ENCODE data around the gene NHEJ1.

Gene NHEJ1

DNA sequence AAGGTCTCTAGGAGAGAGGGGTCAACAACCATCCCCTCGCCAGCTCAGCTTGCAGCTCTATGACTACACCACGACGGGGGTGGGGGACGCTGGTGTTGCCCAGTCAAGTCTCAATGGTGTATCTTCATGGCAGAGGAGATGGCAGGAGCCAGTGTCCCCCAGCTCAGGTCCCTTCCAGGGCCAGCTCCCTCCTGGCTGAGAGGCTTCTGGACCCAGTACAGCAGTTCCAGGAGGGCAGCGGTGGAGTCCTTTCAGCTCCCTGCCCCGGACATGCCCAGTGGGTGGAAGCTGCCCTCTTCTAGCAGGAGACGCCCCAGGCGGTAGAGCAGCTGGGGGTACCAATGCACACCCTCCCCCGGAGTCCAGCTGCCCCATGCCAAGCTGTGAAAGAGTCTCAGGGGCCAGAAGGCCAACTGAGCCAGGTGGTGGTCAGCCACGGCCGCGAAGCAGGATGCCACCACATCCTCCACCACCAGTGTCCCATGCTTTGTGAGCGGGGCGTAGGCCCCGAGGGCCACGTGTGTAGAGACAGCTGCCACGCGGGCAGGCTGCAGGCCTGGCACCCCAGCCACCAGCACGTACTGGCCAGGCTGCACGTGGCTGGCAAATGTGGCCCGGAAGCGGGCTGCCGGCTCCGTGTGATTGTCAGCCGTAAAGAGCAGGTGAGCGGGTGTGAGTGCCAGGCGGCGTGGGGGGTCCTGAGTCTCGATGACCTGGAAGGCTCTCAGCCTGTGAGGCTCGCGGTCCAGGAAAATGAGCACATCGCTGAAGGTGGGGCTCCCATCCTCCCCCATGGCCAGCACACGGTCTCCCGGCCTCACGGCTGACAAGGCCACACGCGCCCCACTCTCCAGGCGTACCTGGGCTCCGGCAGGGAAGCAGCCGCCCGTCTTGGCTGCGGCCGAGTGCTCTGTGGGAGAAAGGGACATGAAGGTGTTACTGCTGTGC, 105.4 kb downstream of the NHEJ1 start:
- H3K27me3 ChIP-seq (ENCODE audit: insufficient read depth, insufficient read length): peaks cover 75% of the 10 kb centered on the region
- peaks cover 9% of the 10 kb centered on the region; the same call in 1 of the 2 replicates for H3K9me3 ChIP-seq (ENCODE audit: insufficient read depth, low read length)
- H3K4me3 ChIP-seq (ENCODE audit: insufficient read length, low read depth): no peak overlapping the region
- DNase-seq (ENCODE audit: low read depth, low spot score): no peak
- peaks cover 4% of the 10 kb centered on the region for H3K4me1 ChIP-seq (ENCODE audit: insufficient read depth, insufficient read length)
- no peak overlapping the region for H3K9ac ChIP-seq (ENCODE audit: insufficient read length, low read depth)
- TF ChIP-seq ZNF274 (IDR thresholded peaks at IDR 0.05; ENCODE audit: low read depth, low read length): no peak
- H3K36me3 ChIP-seq (ENCODE audit: insufficient read depth, insufficient read length, low read length): no peaks in the 10 kb centered on the region

DNA sequence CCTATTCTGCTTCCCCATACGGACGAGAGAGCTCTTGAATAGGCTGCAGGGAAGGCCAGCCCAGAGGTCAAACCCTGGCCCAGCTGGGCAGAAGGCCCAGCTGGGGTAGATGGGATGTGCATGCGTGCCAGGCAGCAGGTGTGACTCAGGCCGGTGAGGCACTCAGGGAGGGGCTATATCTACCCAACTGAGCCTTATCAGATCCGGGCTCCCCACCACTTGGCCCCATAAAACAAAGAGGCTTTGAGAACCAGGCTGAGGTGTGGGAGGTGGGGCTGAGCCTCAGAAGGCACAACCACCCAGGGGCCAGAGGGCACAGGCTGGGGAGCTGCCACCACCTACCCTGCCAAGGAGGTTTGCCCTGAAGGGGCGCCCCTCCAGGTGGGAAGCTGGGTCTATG, 111.3 kb downstream of the NHEJ1 start:
- no peak overlapping the region for H3K4me3 ChIP-seq (ENCODE audit: insufficient read length, low read depth)
- H3K9me3 ChIP-seq (ENCODE audit: insufficient read depth, low read length): no peaks in the 10 kb centered on the region
- no peaks in the 10 kb centered on the region for H3K36me3 ChIP-seq (ENCODE audit: insufficient read depth, insufficient read length, low read length)
- no peaks in the 10 kb centered on the region for H3K4me1 ChIP-seq (ENCODE audit: insufficient read depth, insufficient read length)
- TF ChIP-seq YY1 (IDR thresholded peaks at IDR 0.05; ENCODE audit: insufficient read depth, insufficient read length): no peak
- no peak for TF ChIP-seq SUZ12 (IDR thresholded peaks at IDR 0.05; ENCODE audit: extremely low read depth, insufficient read depth, insufficient read length)
- no peak for TF ChIP-seq ZNF274 (IDR thresholded peaks at IDR 0.05; ENCODE audit: low read depth, low read length)
- no peak overlapping the region for H3K9ac ChIP-seq (ENCODE audit: insufficient read length, low read depth)
- DNase-seq (ENCODE audit: low read depth, low spot score): no peak
- peaks cover 63% of the 10 kb centered on the region for H3K27me3 ChIP-seq (ENCODE audit: insufficient read depth, insufficient read length)

DNA sequence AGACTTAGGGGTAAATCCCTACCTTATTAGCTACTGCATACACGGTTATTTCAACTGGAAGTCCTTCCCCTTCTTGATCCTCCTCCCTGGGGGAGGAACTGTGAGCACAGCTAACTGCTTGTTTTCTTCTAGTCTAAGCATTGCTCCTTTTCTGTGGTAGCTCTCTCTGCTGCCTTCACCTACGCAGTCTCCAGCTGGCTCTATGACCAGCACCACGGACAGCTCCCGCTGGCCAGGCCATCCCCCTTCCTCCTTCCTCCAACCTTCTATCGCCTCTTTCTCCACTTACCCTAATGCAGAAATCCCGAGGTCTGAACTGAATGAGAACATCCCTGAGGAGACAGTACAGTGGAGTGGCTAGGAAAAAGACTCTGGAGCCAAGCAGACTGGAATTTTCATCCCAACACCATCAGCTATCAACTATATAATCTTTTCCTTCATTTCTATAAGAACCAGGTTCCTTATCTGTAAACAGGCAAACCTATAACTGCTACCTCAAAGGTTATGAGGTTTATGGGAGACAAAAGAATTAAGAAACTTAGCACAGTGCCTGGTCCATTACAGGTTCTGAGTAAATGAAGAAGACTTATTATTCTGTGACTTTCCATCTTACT, 114.6 kb downstream of the NHEJ1 start:
- peaks cover 69% of the 10 kb centered on the region for H3K27me3 ChIP-seq (ENCODE audit: insufficient read depth, insufficient read length)
- H3K36me3 ChIP-seq (ENCODE audit: insufficient read depth, insufficient read length, low read length): no peaks in the 10 kb centered on the region
- no peaks in the 10 kb centered on the region for H3K9me3 ChIP-seq (ENCODE audit: insufficient read depth, low read length)
- H3K9ac ChIP-seq (ENCODE audit: insufficient read length, low read depth): no peak overlapping the region
- no peak overlapping the region for H3K4me3 ChIP-seq (ENCODE audit: insufficient read length, low read depth)
- peak; percentile 46 for DNase-seq (ENCODE audit: low read depth, low spot score)
- H3K4me1 ChIP-seq (ENCODE audit: insufficient read depth, insufficient read length): no peaks in the 10 kb centered on the region
- no peak for TF ChIP-seq YY1 (IDR thresholded peaks at IDR 0.05; ENCODE audit: insufficient read depth, insufficient read length)
- TF ChIP-seq SUZ12 (IDR thresholded peaks at IDR 0.05; ENCODE audit: extremely low read depth, insufficient read depth, insufficient read length): no peak
- no peak for TF ChIP-seq ZNF274 (IDR thresholded peaks at IDR 0.05; ENCODE audit: low read depth, low read length)

DNA sequence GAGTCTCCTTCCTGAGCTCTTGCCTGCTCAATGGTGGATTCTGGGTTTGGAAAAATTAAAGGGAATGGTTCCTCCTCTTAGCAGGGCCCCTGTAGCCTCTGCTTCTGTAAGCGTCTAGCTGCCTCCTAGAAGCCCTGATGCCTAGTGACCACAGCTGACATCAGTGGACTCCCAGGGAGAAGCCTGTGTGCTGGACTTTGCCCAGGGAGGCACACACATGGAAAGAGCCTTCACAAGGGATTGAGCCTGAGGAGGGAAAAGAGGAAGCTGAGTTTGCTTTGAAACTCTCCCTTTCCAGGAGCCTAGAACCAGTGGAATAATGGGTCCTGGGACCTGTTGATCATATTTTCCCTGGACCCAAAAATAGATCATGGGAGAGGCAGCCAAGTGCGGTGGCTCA, 117.9 kb downstream of the NHEJ1 start:
- H3K4me3 ChIP-seq (ENCODE audit: insufficient read length, low read depth): no peak overlapping the region
- no peaks in the 10 kb centered on the region for H3K36me3 ChIP-seq (ENCODE audit: insufficient read depth, insufficient read length, low read length)
- H3K27me3 ChIP-seq (ENCODE audit: insufficient read depth, insufficient read length): peaks cover 45% of the 10 kb centered on the region
- no peak overlapping the region for H3K9ac ChIP-seq (ENCODE audit: insufficient read length, low read depth)
- H3K9me3 ChIP-seq (ENCODE audit: insufficient read depth, low read length): no peaks in the 10 kb centered on the region
- no peaks in the 10 kb centered on the region for H3K4me1 ChIP-seq (ENCODE audit: insufficient read depth, insufficient read length)
- TF ChIP-seq SUZ12 (IDR thresholded peaks at IDR 0.05; ENCODE audit: extremely low read depth, insufficient read depth, insufficient read length): no peak
- no peak for TF ChIP-seq YY1 (IDR thresholded peaks at IDR 0.05; ENCODE audit: insufficient read depth, insufficient read length)
- no peak for TF ChIP-seq ZNF274 (IDR thresholded peaks at IDR 0.05; ENCODE audit: low read depth, low read length)
- no peak for DNase-seq (ENCODE audit: low read depth, low spot score)

DNA sequence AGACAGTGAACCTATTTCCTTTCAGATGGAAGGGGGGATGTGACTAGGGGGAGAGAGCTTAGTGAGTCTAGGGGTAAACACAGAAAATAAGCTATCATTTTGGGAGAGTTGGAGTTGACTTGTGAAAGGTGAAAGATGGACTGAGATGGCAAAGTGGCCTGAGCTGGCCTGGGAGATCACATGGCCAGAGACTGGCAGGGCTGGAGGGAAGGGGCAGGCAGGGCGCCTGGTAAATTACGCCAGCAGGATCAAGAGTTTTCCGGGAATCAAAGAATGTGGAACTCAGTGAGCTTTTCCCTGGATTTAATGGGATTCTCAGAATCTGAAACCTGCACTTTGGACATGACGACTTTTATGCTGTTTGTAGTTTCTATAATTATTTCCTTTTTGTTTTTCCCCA, 118.5 kb downstream of the NHEJ1 start:
- no peak for DNase-seq (ENCODE audit: low read depth, low spot score)
- Histone ChIP-seq H3K9me3 (ENCODE audit: insufficient read depth, low read length) (no peaks in the 10 kb centered on the region), H3K36me3 (ENCODE audit: insufficient read depth, insufficient read length, low read length) (no peaks in the 10 kb centered on the region), H3K4me1 (ENCODE audit: insufficient read depth, insufficient read length) (no peaks in the 10 kb centered on the region), H3K27me3 (ENCODE audit: insufficient read depth, insufficient read length) (peaks cover 39% of the 10 kb centered on the region), H3K4me3 (ENCODE audit: insufficient read length, low read depth) (no peak overlapping the region), H3K9ac (ENCODE audit: insufficient read length, low read depth) (no peak overlapping the region)
- TF ChIP-seq SUZ12 (IDR thresholded peaks at IDR 0.05; ENCODE audit: extremely low read depth, insufficient read depth, insufficient read length) (no peak), YY1 (IDR thresholded peaks at IDR 0.05; ENCODE audit: insufficient read depth, insufficient read length) (no peak), ZNF274 (IDR thresholded peaks at IDR 0.05; ENCODE audit: low read depth, low read length) (no peak)

DNA sequence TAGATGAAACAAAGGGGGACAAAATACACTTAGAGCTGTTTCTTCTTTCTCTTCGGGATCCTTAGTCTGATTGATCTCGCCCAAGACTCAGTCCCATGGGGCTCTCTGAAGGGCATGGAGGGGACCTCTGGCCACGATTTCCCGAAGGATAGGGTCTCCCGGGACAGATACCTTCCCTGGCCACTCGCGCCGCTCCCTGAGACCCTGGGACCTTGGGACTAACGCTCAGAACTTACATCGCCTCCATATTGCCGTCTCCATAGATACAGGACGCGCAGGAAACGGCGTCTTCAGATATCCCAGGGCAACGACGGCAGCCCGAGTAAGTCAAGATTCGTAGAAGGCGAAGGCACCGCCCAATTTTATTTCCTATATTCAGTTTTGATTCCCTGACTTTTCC, 119.4 kb downstream of the NHEJ1 start, which contains the start of gene CFAP65:
TSS of gene CFAP65 (minus strand) at position 265 of the 400 bp plus-strand sequence. CDS start 2,468 bp downstream, outside the sequence.
- H3K9ac ChIP-seq (ENCODE audit: insufficient read length, low read depth): no peak within 1 kb of the TSS
- no peaks in the 10 kb centered on the region for H3K4me1 ChIP-seq (ENCODE audit: insufficient read depth, insufficient read length)
- no peaks in the 10 kb centered on the region for H3K9me3 ChIP-seq (ENCODE audit: insufficient read depth, low read length)
- DNase-seq (ENCODE audit: low read depth, low spot score): no peak
- no peaks in the 10 kb centered on the region for H3K36me3 ChIP-seq (ENCODE audit: insufficient read depth, insufficient read length, low read length)
- TF ChIP-seq SUZ12 (IDR thresholded peaks at IDR 0.05; ENCODE audit: extremely low read depth, insufficient read depth, insufficient read length): no peak
- no peak for TF ChIP-seq ZNF274 (IDR thresholded peaks at IDR 0.05; ENCODE audit: low read depth, low read length)
- TF ChIP-seq YY1 (IDR thresholded peaks at IDR 0.05; ENCODE audit: insufficient read depth, insufficient read length): no peak
- peaks cover 31% of the 10 kb centered on the region for H3K27me3 ChIP-seq (ENCODE audit: insufficient read depth, insufficient read length)
- no peak within 1 kb of the TSS for H3K4me3 ChIP-seq (ENCODE audit: insufficient read length, low read depth)

DNA sequence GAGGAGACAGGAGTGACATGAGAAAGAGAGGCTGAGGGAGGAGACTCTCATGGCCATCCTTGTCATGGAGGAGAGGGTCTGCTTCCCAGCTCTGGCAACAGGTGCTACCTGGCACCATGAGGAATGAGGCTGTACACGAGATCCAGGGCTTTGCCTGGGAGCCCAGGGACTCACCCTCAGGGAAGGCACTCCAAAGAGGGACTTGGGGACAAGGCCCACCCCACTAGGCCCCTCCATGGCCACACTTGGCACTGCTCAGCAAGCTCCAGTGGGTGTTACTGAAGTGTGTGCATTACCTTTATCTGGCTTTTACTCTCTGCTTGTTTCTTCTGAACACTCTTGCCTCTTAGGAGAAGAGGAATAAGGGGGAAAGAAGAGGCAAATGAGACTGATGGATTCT, 122.0 kb downstream of the NHEJ1 start:
- Histone ChIP-seq H3K36me3 (ENCODE audit: insufficient read depth, insufficient read length, low read length) (no peaks in the 10 kb centered on the region), H3K4me3 (ENCODE audit: insufficient read length, low read depth) (no peak overlapping the region), H3K9ac (ENCODE audit: insufficient read length, low read depth) (no peak overlapping the region), H3K27me3 (ENCODE audit: insufficient read depth, insufficient read length) (peaks cover 42% of the 10 kb centered on the region), H3K4me1 (ENCODE audit: insufficient read depth, insufficient read length) (no peaks in the 10 kb centered on the region), H3K9me3 (ENCODE audit: insufficient read depth, low read length) (no peaks in the 10 kb centered on the region)
- TF ChIP-seq ZNF274 (IDR thresholded peaks at IDR 0.05; ENCODE audit: low read depth, low read length): no peak
- TF ChIP-seq YY1 (IDR thresholded peaks at IDR 0.05; ENCODE audit: insufficient read depth, insufficient read length): no peak
- TF ChIP-seq SUZ12 (IDR thresholded peaks at IDR 0.05; ENCODE audit: extremely low read depth, insufficient read depth, insufficient read length): no peak
- DNase-seq (ENCODE audit: low read depth, low spot score): no peak
